ENCODE data around the gene YPEL1.
A peak's percentile ranks its signal among the peaks of the same experiment; 100 is the strongest.

Gene YPEL1

DNA sequence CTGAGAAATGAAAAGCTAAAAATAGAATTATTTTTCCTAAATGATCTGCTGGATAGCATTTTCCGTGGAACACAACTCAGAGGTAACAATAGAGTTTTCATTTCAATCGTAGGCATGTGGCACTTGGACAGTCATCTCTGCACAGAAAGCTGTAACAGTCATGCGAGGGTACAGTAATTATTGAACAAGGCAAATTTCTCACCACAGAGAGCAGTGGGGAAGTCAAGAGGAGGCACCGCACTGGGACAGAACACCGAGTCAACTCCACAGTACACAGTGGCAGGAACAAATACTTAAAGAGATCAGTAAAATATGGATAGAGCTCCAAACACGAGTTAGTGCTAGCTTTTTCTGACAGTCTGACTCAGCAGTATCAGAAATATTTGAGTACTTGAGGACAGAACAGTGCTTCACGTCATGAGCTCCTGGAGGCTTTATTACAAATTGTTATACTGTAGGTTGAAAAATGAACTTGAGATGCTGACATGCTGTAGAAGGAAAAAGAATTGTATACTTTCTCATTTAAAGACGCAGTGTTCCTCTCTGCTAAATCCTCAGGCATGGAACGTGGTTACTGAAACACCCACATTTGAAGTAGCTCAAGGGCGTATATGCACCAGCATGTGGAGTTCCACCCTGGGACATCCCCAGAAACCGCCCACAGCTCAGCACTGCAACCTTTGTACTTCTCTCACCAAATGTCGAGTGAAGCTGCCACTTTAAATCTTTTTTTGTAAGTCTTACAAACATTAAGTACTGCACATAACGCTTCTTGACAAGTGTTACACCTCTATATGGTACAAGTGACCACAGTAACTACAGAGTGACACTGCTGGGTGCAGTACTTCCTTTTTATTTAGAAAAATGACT is 27.4 kb upstream of the YPEL1 start:
- Histone ChIP-seq H3K4me1 (ENCODE audit: control insufficient read depth, insufficient read depth, low read length) (no peaks in the 10 kb centered on the region), H3K27me3 (replicated peaks; ENCODE audit: control insufficient read depth, insufficient read depth, low read length) (no peaks in the 10 kb centered on the region), H3K36me3 (ENCODE audit: control insufficient read depth, insufficient read depth, low read length, severe bottlenecking) (peaks cover 74% of the 10 kb centered on the region), H3K4me3 (ENCODE audit: low read length) (no peak overlapping the region), H3K9ac (ENCODE audit: low read length) (no peak overlapping the region), H3K9me3 (ENCODE audit: control insufficient read depth, low read length) (no peaks in the 10 kb centered on the region)
- no peak for DNase-seq (ENCODE audit: low read depth)

DNA sequence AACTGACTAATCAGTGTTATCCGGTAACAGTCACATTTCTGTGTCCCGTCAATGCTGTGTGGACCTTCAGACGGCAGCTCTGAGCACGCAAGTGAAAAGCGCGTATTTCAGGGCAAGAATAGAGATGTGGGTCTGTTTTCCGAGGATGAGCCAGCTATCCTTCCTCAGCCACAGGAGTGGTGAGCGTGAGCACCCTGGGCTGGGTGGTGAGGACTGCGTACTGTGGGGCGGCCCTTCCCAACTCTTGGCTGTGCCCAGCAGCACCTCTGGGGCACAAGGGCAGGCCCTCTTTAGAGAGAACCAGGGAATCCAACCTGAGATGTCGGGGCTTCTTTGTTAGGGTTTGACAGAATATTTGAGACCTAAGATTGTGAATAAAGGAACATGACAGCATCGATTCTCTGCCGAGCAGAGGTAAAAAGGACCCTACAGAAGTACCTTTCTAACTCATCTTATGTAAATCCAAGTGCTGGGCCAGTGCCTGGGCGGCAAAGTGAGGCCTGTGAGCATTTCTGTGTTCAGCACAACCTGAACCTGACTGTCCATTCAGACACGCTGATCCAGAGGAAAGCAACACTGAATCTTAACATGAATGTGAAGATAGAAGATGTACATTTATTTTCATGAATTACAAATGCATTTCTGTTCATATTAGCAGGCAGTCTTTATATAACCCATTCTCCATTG is 26.5 kb upstream of the YPEL1 start:
- peaks cover under 1% of the 10 kb centered on the region for H3K4me1 ChIP-seq (ENCODE audit: control insufficient read depth, insufficient read depth, low read length)
- H3K4me3 ChIP-seq (ENCODE audit: low read length): no peak overlapping the region
- H3K9me3 ChIP-seq (ENCODE audit: control insufficient read depth, low read length): no peaks in the 10 kb centered on the region
- no peaks in the 10 kb centered on the region for H3K27me3 ChIP-seq (replicated peaks; ENCODE audit: control insufficient read depth, insufficient read depth, low read length)
- no peak overlapping the region for H3K9ac ChIP-seq (ENCODE audit: low read length)
- DNase-seq (ENCODE audit: low read depth): no peak
- H3K36me3 ChIP-seq (ENCODE audit: control insufficient read depth, insufficient read depth, low read length, severe bottlenecking): peaks cover 68% of the 10 kb centered on the region

DNA sequence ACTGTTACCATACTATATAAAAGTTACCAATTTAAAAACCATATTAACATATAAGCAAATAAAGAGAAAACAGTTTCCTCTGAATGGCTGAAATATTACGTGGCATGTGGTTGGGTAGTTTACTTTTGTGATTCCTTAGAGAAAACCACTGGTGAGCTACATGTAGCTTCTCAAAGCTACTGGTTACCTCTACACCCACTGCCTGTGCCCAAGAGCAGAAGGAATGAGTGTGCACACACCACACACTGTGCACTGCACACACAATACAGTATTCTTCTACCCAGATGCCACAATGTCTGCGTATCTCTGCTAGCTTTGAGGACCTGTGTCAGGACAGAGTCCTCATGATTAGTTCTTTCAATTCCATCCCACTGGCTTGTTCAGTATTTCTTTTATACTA is 25.5 kb upstream of the YPEL1 start:
- Histone ChIP-seq H3K36me3 (ENCODE audit: control insufficient read depth, insufficient read depth, low read length, severe bottlenecking) (peaks cover 58% of the 10 kb centered on the region), H3K27me3 (replicated peaks; ENCODE audit: control insufficient read depth, insufficient read depth, low read length) (no peaks in the 10 kb centered on the region), H3K4me1 (ENCODE audit: control insufficient read depth, insufficient read depth, low read length) (peaks cover 11% of the 10 kb centered on the region), H3K9me3 (ENCODE audit: control insufficient read depth, low read length) (no peaks in the 10 kb centered on the region), H3K4me3 (ENCODE audit: low read length) (no peak overlapping the region), H3K9ac (ENCODE audit: low read length) (no peak overlapping the region)
- DNase-seq (ENCODE audit: low read depth): peak; percentile 33

DNA sequence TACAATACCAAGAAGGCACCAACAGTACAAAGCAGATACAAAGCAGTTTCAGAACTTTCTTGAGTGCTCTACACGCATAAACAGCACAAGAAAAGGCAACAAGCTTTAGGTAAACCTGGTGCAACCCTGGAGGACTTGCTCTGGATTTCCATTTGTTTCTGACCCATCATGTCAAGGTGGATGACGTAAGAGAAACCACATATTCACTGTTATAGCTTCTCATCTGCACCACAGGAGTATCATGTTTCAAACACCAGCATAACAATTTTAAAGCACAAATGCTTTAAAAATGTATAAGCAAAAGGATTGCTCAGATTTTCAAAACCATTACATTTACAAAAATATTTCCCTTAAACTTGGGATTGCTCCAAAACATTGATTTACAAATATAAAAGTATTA is 25.0 kb upstream of the YPEL1 start:
- H3K4me1 ChIP-seq (ENCODE audit: control insufficient read depth, insufficient read depth, low read length): peaks cover 15% of the 10 kb centered on the region
- no peak overlapping the region for H3K9ac ChIP-seq (ENCODE audit: low read length)
- no peaks in the 10 kb centered on the region for H3K27me3 ChIP-seq (replicated peaks; ENCODE audit: control insufficient read depth, insufficient read depth, low read length)
- H3K9me3 ChIP-seq (ENCODE audit: control insufficient read depth, low read length): no peaks in the 10 kb centered on the region
- DNase-seq (ENCODE audit: low read depth): peak; percentile 75
- peaks cover 53% of the 10 kb centered on the region for H3K36me3 ChIP-seq (ENCODE audit: control insufficient read depth, insufficient read depth, low read length, severe bottlenecking)
- no peak overlapping the region for H3K4me3 ChIP-seq (ENCODE audit: low read length)

DNA sequence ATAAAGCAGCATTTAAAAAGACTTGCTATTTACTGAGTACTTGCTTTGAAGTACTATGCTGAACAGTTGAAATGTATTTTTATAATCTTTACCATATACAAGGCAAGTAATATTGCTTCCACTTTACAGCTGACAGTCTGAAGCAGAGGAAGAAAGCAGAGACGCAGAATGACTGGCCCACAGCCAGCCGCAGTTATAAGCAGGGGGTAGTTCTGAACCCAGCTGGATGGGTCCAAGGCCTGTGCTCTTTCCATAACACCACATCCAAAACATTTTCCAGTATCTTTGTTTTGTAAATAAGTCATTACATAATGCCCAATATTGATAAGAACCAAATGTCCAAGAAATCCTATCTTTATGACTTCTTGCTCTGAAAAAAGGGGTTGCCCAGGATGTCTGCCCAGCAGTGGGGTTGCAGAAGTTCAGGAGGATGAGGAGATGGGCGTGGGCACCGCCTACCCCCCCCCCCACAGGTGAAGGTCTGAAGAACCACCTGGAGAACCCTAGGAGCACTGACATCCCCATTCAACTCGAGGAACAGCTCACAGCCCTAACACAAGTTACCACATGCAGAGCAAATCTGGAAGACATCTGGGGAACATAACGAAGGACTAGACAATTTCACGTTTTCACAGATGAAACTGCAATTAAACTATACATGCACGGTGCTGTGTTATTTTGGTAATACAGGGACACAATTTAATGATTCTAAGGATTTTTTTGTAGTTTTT is 24.2 kb upstream of the YPEL1 start:
- H3K9ac ChIP-seq (ENCODE audit: low read length): no peak overlapping the region
- H3K9me3 ChIP-seq (ENCODE audit: control insufficient read depth, low read length): no peaks in the 10 kb centered on the region
- H3K4me3 ChIP-seq (ENCODE audit: low read length): no peak overlapping the region
- no peaks in the 10 kb centered on the region for H3K27me3 ChIP-seq (replicated peaks; ENCODE audit: control insufficient read depth, insufficient read depth, low read length)
- peaks cover 24% of the 10 kb centered on the region for H3K4me1 ChIP-seq (ENCODE audit: control insufficient read depth, insufficient read depth, low read length)
- H3K36me3 ChIP-seq (ENCODE audit: control insufficient read depth, insufficient read depth, low read length, severe bottlenecking): peaks cover 45% of the 10 kb centered on the region
- no peak for DNase-seq (ENCODE audit: low read depth)

DNA sequence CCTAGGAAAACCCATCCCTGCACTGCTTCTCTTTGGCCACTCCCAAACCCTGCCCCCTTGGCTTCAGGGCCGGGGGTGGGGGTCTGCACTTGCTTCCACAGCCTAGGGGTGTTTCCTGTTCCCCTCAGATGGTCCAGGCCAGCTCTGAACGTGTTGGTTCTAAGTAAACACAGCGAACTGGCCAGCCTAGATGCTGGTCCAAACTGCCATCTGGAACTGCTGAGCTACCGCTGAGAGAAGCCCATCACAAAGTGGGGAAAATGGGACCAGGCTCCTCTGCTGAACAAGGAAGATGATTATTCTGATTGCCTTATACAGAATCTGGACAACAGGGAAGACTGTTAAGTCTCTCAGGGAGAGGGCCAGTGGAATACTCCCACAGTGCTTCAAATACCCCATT is 23.5 kb upstream of the YPEL1 start:
- no peaks in the 10 kb centered on the region for H3K9me3 ChIP-seq (ENCODE audit: control insufficient read depth, low read length)
- no peak overlapping the region for H3K4me3 ChIP-seq (ENCODE audit: low read length)
- peaks cover 38% of the 10 kb centered on the region for H3K36me3 ChIP-seq (ENCODE audit: control insufficient read depth, insufficient read depth, low read length, severe bottlenecking)
- DNase-seq (ENCODE audit: low read depth): no peak
- no peak overlapping the region for H3K9ac ChIP-seq (ENCODE audit: low read length)
- H3K27me3 ChIP-seq (replicated peaks; ENCODE audit: control insufficient read depth, insufficient read depth, low read length): no peaks in the 10 kb centered on the region
- H3K4me1 ChIP-seq (ENCODE audit: control insufficient read depth, insufficient read depth, low read length): peaks cover 30% of the 10 kb centered on the region

DNA sequence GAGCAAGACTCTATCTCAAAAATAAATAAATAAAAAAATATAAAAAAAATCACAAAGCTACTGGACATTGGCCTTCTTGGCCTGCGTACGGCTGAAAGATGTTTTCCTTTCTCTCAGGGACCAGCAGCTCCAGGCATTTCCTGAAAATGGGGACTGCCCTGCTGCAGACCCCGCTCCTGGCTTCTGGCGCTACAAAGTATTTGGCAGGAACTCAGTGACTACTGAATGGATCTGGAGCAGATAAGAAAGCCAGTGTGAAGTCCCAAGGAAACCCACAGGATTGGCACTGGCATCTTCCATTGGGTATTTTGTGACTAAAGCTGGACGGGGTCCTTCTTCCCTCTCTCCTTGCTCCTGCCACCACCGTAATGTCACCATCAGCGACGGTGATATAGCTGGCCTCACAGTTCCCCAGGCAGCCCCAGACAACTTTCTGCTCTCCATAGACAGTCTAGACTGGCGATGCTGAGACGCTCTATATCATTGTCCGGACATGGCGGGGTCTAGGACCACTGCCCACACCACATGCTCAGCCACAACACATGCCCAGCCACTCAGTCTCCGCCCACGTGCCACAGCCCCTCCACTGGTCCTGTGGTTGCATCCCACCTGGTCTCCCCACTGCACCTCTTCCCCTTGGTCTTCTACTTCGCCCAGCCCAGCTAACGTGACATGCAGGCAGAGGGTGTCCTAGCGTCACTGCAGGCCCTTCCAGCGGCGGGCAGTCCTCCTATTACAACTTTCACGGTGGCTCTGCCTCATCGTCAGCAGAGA is 22.7 kb upstream of the YPEL1 start:
- peaks cover 30% of the 10 kb centered on the region for H3K4me1 ChIP-seq (ENCODE audit: control insufficient read depth, insufficient read depth, low read length)
- peaks cover 29% of the 10 kb centered on the region for H3K36me3 ChIP-seq (ENCODE audit: control insufficient read depth, insufficient read depth, low read length, severe bottlenecking)
- no peak for DNase-seq (ENCODE audit: low read depth)
- H3K9ac ChIP-seq (ENCODE audit: low read length): no peak overlapping the region
- H3K4me3 ChIP-seq (ENCODE audit: low read length): no peak overlapping the region
- H3K9me3 ChIP-seq (ENCODE audit: control insufficient read depth, low read length): no peaks in the 10 kb centered on the region
- no peaks in the 10 kb centered on the region for H3K27me3 ChIP-seq (replicated peaks; ENCODE audit: control insufficient read depth, insufficient read depth, low read length)

DNA sequence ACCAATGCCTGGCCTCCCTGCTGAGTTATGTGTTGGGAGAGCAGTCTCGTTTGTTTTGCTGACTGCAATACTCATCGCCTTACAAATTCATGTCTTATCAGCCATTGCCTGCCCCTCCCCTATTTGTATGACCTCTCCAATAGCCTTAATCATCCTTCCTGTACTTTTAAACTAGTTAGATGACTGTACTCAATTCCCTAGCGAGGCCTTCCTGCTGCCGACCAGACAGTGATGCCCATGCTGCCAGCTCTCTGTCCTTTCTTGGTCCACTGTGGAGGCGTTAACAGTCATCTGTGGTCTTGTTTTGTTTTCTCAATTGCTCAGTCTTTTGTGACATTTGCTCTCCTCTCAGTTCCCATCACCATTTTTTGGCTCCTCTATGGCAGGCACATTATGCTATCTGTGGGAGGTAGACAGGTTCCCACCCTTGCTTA is 20.3 kb upstream of the YPEL1 start:
- Histone ChIP-seq H3K9me3 (ENCODE audit: control insufficient read depth, low read length) (no peaks in the 10 kb centered on the region), H3K4me3 (ENCODE audit: low read length) (peak overlapping the region; percentile 47), H3K4me1 (ENCODE audit: control insufficient read depth, insufficient read depth, low read length) (peaks cover 30% of the 10 kb centered on the region), H3K9ac (ENCODE audit: low read length) (peak overlapping the region; percentile 76), H3K36me3 (ENCODE audit: control insufficient read depth, insufficient read depth, low read length, severe bottlenecking) (peaks cover 5% of the 10 kb centered on the region), H3K27me3 (replicated peaks; ENCODE audit: control insufficient read depth, insufficient read depth, low read length) (no peaks in the 10 kb centered on the region)
- peak; percentile 42 for DNase-seq (ENCODE audit: low read depth)

DNA sequence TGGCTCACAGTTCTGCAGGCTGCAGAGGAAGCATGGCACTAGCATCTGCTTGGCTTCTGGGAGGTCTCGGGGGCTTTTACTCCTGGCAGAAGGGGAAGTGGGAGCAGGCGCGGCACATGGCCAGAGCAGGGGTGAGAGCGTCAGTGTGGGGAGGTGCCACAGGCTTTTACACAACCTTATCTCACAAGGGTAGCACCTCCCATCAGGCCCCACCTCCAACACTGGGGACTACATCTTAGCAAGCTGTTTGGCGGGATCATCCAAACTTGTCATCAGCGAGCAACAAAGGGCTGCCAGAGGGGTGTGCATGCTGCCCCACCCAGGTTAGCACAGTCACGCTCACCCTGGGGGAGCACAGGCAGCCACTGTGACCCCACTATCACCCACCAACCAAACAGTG is 18.9 kb upstream of the YPEL1 start:
- H3K9me3 ChIP-seq (ENCODE audit: control insufficient read depth, low read length): no peaks in the 10 kb centered on the region
- peak overlapping the region; percentile 76 for H3K9ac ChIP-seq (ENCODE audit: low read length)
- H3K4me3 ChIP-seq (ENCODE audit: low read length): peak overlapping the region; percentile 47
- peaks cover 4% of the 10 kb centered on the region for H3K36me3 ChIP-seq (ENCODE audit: control insufficient read depth, insufficient read depth, low read length, severe bottlenecking)
- DNase-seq (ENCODE audit: low read depth): no peak
- no peaks in the 10 kb centered on the region for H3K27me3 ChIP-seq (replicated peaks; ENCODE audit: control insufficient read depth, insufficient read depth, low read length)
- H3K4me1 ChIP-seq (ENCODE audit: control insufficient read depth, insufficient read depth, low read length): peaks cover 30% of the 10 kb centered on the region

DNA sequence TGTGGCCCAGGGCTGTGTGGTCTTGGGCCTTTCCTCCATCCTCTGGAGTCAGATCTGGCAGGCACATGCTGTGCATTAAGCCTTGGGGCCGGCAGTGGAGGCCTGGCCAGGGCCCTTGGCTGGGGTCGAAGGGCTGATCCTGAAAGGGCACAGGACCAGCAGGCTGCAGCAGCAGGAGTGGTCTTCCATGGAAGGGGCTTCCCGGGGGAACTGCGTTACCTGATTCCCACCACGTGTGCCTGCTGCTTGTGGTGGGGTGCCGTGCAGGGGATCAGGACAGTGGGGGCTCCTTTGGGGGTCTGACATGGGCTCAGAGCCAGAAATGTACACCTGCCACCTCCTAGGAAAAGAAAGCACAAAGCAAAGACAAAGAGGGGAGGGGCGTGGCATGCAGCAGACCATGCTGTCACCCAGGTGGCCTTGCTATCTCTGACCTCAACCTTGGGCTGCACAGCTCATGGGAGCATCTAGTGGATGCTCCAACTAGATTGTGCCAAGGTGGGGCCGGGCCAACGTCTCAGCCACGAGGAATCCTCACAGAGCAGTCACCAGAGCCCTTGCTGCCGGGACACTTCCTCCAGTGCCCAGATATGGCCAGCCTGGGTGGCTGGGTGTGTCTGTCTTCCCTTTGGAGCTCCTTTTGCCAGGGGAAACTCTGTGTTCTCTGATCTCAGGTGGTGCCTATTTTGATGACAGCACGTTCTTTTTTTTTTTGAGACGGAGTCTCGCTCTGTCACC is 17.9 kb upstream of the YPEL1 start:
- Histone ChIP-seq H3K9me3 (ENCODE audit: control insufficient read depth, low read length) (no peaks in the 10 kb centered on the region), H3K9ac (ENCODE audit: low read length) (no peak overlapping the region), H3K4me1 (ENCODE audit: control insufficient read depth, insufficient read depth, low read length) (peaks cover 30% of the 10 kb centered on the region), H3K27me3 (replicated peaks; ENCODE audit: control insufficient read depth, insufficient read depth, low read length) (no peaks in the 10 kb centered on the region), H3K36me3 (ENCODE audit: control insufficient read depth, insufficient read depth, low read length, severe bottlenecking) (peaks cover 4% of the 10 kb centered on the region), H3K4me3 (ENCODE audit: low read length) (no peak overlapping the region)
- no peak for DNase-seq (ENCODE audit: low read depth)

Measured in adipocyte (in vitro differentiated cells).